Stimulated activated CD4-positive, alpha-beta T cell treated with anti-CD3 and anti-CD28 coated beads, Interleukin-12 subunit alpha, Interleukin-12 subunit beta, amount 100 ng/mL, for 4 hours (primary cell): ENCODE data around the gene CENPVL1.
"Not testable (repeated sequence)": the region's sequence is repeated elsewhere in the genome, so short reads cannot be mapped to it uniquely, and the experiment has no call there.

Source experiments
- DNase-seq: peaks from one replicate; pipeline ENCODE4 v3.0.0-alpha.2; 2020

The CENPVL1 gene

GRCh38 chrX:51710277-51711164 lies at the start of gene CENPVL1:
Gene CENPVL1, plus strand, starts transcription at chrX:51710512. Its CDS starts 0 bp downstream, at chrX:51710512.
- DNase-seq, result not testable (repeated sequence)

GRCh38 chrX:51665981-51666380 lies 44.3 kb upstream of the CENPVL1 start:
- no peak for DNase-seq

DNA sequence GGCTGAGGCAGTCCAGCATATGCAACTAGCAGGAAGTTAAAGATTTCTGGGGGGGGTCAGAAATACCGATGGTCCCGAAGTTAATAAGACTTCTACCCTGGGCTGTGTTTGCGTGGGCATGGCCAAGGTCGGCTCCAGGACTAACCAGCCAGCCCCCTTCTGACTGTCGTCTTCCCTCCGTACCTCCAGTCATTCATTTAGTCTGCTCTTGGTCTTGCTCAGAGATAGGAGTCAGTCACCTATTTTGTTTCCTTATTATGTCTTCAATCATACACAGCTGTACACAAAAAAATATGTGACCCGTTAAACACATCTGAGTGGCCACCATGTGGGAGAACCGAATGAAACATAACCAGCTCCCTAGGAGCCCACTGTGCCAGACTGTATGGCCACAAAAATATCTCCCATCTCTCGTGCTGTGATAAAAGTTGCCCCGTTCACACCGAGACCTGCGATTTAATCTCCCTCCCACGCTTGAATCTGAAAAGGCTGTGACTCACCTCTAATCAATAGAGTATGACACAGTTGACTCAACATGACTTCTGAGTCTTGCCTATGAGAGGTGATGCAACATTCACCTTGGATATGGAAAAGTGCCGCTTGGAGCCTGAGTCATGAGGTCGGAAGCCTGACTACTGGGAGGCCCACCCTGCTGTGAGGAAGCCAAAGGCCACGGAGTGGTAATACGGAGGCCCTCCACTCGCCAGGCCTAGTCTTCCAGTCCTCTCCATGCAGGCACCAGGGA lies 30.5 kb upstream of the CENPVL1 start:
- DNase-seq, result not testable (repeated sequence)

DNA sequence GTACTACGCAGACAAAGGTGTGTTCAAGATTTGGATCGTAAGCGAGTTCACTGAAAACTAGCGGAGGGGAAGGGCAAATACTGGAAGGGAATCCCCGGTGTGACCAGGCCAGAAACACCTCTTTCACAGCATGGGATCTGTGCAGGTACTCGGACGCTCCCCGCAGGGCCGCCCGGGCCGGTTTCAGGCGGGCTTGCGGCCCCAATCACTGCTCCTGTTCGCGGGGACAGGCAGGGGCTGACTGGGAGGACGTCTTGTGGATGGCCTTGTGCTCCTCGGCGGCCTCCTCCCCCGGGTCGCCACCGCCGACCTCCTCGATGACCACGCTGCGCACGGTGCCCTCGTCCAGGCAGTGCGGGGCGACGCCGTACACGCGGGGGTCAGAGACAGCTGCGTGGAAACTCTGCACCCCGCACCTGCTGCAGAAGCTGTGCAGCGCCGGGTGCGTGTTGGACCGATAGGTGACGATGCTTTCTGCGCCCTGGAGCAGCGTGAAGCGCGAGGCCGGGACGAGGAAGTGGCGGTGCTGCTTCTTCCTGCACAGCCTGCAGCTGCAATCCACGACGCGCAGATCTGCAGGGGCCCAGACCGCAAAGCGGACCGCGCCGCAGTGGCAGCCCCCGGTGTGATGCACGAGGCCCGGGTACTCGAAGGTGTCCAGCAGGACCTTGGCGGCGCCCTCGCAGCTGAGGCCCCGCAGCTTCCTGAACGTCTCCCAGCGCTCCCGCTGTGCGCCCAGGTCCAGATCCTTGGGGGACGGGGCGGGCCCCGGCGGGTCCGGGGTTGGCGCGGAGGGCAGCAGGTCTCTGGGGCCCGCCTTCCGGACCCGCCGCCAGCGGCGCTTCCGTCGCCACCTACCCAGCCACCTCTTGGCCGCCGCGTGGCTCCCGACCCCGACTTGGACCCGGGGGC lies 28.2 kb upstream of the CENPVL1 start:
- not testable (repeated sequence) for DNase-seq

GRCh38 chrX:51682720-51683062 lies 27.6 kb upstream of the CENPVL1 start, which contains the start of gene CENPVL2:
Gene CENPVL2, minus strand, starts transcription at chrX:51682831. Its CDS starts 0 bp downstream, at chrX:51682831.
- DNase-seq, result not testable (repeated sequence)

DNA sequence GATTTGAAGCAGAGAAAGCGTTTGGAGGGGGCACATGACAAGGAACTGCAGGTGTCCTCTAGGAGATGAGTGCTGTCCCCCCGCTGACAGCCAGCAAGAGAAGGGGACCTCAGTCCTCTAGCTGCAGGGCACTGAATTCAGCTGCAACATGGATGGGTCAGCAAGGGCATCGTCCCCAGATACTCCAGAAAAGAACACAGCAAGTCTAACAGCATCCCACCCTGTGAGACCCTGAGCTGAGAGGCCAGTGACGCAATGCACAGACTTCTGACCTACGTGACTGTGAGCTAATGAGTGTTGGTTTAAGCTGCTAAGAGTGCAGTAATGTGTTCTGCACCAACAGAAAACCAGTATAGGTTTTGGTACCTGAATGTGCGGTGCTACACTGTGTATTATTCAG lies 16.1 kb upstream of the CENPVL1 start:
- no peak for DNase-seq

GRCh38 chrX:51697397-51697796 lies 12.9 kb upstream of the CENPVL1 start:
- DNase-seq, result no peak

GRCh38 chrX:51712943-51713647 lies 2.8 kb downstream of the CENPVL1 start:
- DNase-seq, result not testable (repeated sequence)

DNA sequence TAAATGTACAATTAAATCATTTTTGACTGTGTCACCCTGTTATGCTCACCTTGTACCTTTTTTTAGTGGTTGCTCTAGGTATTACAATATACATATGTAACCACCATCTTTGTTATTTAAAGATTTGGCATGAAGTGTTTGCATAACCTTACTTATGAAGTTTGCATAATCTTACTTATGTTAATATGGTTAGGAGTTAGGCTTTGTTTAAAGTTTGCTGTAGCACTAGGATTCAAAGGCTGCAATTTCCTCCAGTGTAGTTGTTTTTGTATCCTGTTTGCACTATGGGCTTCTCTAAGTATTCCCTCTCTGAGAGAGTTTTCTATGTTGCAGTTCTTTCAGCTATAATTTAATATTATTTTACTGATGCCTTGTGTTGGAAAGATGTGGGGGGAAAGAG lies 17.9 kb downstream of the CENPVL1 start:
- no peak for DNase-seq

DNA sequence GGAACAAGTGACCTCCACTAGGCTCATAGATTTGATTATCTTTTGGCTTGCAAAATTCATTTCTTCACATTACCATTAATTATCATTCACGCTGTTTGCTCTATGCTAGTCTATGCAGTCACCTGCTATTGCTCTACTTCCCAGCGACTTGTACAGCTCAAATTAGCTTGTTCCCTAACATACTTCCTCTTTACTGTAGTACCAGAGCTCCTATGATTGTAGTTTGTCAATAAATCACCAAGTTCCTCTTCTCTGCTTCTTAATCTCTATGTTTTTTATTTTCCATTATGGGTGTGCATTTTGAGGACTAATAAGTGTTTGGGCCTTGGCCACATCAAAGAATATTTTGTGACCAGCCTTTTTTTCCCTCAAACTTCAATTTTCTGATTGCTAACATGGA lies 26.8 kb downstream of the CENPVL1 start:
- DNase-seq, result no peak

GRCh38 chrX:51742586-51742985 lies 32.3 kb downstream of the CENPVL1 start:
- DNase-seq, result no peak

GRCh38 chrX:51743179-51743957 lies 33.1 kb downstream of the CENPVL1 start, which contains the start of gene GSPT2:
Gene GSPT2, plus strand, starts transcription at chrX:51743442. Its CDS starts 185 bp downstream, at chrX:51743627.
- peak; percentile 41 for DNase-seq

DNA sequence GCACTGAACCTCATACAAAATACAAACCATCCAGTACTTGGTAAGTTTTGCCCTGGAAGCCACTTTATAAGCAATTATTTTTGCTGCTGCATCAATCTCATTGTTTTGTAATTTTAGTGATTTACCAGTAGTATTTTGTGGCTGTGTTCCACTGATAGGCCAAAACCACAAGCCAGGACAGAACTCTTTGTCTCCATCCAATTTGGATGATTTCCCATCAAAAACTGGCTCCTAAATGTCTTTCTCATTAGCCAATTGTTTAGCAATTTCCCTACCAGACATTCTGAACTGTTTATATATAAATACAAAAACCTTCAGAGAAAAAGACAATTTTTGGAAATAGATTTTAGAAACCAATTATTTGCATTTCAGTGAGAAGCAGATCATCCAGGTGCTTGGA lies 37.4 kb downstream of the CENPVL1 start:
- DNase-seq, result no peak

DNA sequence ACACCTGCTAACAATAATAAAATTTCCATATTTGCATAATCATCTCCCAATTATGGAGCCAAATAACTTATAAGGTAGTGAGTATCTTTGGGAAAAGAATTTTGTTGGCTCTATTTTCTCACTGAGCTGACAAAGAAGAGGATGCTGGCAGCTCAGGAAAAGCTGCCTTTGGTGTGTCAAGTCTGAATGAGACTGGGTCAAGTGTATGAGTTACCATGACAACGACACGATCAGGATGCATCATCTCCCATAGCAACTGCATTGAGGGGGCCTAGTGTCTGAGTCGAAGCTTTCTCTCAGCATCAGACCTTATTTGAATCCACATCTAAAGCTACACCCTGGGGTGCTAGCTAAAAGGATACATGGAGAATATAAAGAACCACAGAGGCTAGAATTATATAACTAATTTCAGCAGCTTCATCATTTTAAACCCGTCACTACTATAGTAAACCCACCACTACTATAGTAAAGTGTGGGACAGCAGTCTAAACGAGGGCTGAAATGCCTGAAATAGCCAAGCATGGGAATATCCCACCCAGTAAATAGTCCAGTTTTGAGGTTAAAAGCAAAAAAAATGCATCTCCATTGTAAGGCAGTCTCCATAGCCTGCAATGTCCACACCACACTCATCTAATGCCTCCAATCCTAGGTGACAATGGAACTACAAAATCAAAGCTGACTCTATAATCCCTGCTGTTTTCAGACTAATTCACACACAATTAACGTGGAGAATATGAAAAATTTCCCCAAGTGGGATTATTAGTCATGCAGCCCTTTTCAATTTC lies 48.9 kb downstream of the CENPVL1 start:
- DNase-seq, result no peak

GRCh38 chrX:51760657-51761056 lies 50.3 kb downstream of the CENPVL1 start:
- DNase-seq, result no peak
